Ishikawa (cell line): ENCODE results near the gene MACROD2.

ENCODE experiments used
- CEBPB ChIP-seq: IDR thresholded peaks from 2 replicates; pipeline ENCODE4 v1.6.1; 2012
- CREB1 ChIP-seq: IDR thresholded peaks from 2 replicates; pipeline ENCODE4 v1.6.1; 2012; ENCODE audit warnings: low read depth
- MAX ChIP-seq: IDR thresholded peaks from 2 replicates; pipeline ENCODE4 v1.6.1; 2012
- TAF1 ChIP-seq: IDR thresholded peaks from 2 replicates; pipeline ENCODE4 v1.6.1; 2012; ENCODE audit warnings: low read depth, mild to moderate bottlenecking
- ZBTB7A ChIP-seq: IDR thresholded peaks from 2 replicates; pipeline ENCODE4 v1.6.1; 2012; ENCODE audit warnings: low read depth

GRCh38 chr20:15739035-15739434, 1743.7 kb downstream of the MACROD2 start:
- no peak for TF ChIP-seq CEBPB
- TF ChIP-seq TAF1: no peak
- no peak for TF ChIP-seq MAX
- TF ChIP-seq CREB1: no peak
- TF ChIP-seq ZBTB7A: no peak
